T47D (cell line): Measurements from ENCODE around the gene KRTAP1-5.

Experiments used
- DNase-seq, 2 experiments: peaks; one replicate each; pipeline versions ENCODE4 v3.0.0 to v3.0.0-alpha.2; 2011 to 2012; ENCODE audit warnings: low read depth in 1 of 2, low spot score in 1 of 2
- JUND ChIP-seq: IDR thresholded peaks from 2 replicates; pipeline ENCODE4 v1.6.1; 2012; ENCODE audit warnings: low read depth
- in situ Hi-C: cut with HindIII; loops from 2 replicates; pipeline ENCODE4 v1.10.0; 2016; ENCODE audit warnings: low sequenced_read_pairs, low pct_unique_long_range_greater_than_20kb

The KRTAP1-5 gene

DNA sequence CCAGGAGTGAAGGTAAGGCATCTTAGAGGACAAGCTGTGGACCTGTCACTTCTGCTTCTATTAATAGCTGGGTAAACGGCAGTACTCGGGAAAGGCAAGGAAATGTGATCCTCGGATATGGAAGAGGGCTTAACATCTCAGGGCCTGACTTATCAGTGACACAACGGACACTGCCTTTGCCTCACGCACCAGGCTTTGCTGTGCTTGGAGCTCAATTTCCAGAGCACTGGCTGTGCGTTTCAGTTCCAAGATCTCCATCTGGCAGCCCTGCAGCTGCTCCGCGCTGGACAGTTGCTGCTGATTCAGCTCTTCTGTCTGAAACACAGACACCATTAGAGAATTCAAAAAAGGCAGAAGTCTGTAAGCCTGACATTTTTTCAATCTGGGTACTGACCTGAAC is 46.4 kb downstream of the KRTAP1-5 start:
- no peak for DNase-seq
- TF ChIP-seq JUND = no peak
- in situ Hi-C loops = no loop called here

DNA sequence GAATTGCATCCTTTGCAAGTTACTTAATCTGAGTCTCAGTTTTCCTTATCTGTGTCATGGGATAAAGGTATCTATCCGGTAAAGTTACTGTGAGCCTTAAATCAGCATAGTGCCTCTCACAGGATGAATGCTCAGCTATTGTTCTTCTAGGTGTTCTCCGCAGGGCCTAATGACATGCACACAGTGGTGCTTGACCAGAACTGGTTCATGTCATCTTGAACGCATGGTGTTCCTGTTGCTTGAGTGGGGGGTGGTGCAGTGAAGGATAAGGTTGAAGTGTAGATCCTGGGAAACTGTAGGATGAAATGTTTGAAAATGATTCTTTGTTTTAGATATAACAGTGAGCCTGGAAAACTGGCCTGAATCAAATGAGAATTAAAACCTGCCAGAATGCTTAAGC is 46.9 kb downstream of the KRTAP1-5 start:
- in situ Hi-C loops = no loop called here

DNA sequence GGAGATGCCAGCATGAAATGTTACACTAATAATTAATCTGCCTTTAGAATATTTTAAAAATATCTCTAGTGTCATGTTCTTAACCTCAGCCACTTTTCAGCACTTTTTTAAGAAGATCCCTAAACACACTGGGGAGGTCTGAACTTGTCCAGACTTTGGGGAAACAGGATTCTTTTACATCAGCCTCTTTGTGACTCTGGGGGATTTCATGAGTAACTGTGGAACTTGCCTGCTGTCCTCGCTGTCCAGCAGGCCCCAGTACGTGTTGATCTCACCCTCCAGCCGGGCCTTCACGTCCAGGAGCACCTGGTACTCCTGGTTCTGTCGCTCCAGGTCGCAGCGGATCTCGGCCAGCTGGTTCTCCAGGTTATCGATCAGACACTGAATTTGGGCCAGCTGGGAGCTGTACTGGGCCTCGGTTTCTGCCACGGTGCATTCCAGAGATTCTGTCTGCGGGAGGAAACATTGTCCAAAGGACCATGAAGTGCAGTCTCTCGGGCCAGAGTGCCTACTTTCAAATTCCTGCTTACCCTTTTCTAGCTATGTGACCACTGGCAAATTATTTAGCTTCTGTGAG is 48.3 kb downstream of the KRTAP1-5 start:
- DNase-seq = no peak
- no peak for TF ChIP-seq JUND
- in situ Hi-C loops = no loop called here

More for the DNA sequence above, 46.9 kb downstream of the KRTAP1-5 start:
- no peak for TF ChIP-seq JUND
- DNase-seq = no peak
